Measurements from ENCODE around the gene ZCCHC13.

GRCh38 chrX:74259885-74260491 lies 44.0 kb upstream of the ZCCHC13 start:
- TF ChIP-seq CTCF (IDR thresholded peaks at IDR 0.05; ENCODE audit: extremely low read depth in 1 of 2, insufficient read depth in 1 of 2, low read depth in 1 of 2, low read length in 2 of 2): no peak
- TF ChIP-seq POLR2A (IDR thresholded peaks at IDR 0.05; ENCODE audit: low read depth, low read length): no peak
- no peak for TF ChIP-seq FOS (IDR thresholded peaks at IDR 0.05; ENCODE audit: borderline replicate concordance, insufficient read depth, low read length)
- TF ChIP-seq POLR2AphosphoS5 (IDR thresholded peaks at IDR 0.05; ENCODE audit: insufficient read depth, low read depth, low read length): no peak
- TF ChIP-seq MYC (IDR thresholded peaks at IDR 0.05; ENCODE audit: low read depth, low read length): no peak
- TF ChIP-seq JUN (IDR thresholded peaks at IDR 0.05; ENCODE audit: borderline replicate concordance, insufficient read depth, insufficient read length, low read depth): no peak

Measured in endothelial cell of umbilical vein (primary cell).